Sigmoid colon (tissue), 7 donors: ENCODE data around the gene MND1. TPM values are rescaled to one million over a fixed set of nuclear protein-coding genes. Genes with fewer than 3 reads are reported as not detected.

ENCODE experiments used
- DNase-seq: peaks from one replicate; pipeline ENCODE4 v3.0.0-alpha.2; 2019
- H3K27ac ChIP-seq, 4 donors: fragments of 200-600 bp; sonication (generic); one replicate each; pipeline ENCODE4 v1.5.1; 2016 to 2019; ENCODE audit warnings: mild to moderate bottlenecking in 1 of 4
- H3K27me3 ChIP-seq, 3 donors: fragments of 200-600 bp; sonication (generic); one replicate each; pipeline ENCODE4 v1.5.1; 2019; ENCODE audit warnings: mild to moderate bottlenecking in 1 of 3
- H3K36me3 ChIP-seq, 4 donors: fragments of 200-600 bp; sonication (generic); one replicate each; pipeline ENCODE4 v1.5.1; 2016 to 2019
- H3K4me1 ChIP-seq, 4 donors: fragments of 200-600 bp; sonication (generic); one replicate each; pipeline ENCODE4 v1.5.1; 2017 to 2019
- H3K4me3 ChIP-seq, 4 donors: fragments of 200-600 bp; sonication (generic); one replicate each; pipeline ENCODE4 v1.5.1; 2017 to 2019; ENCODE audit warnings: mild to moderate bottlenecking in 2 of 4, moderate library complexity in 1 of 4
- H3K9me3 ChIP-seq, 4 donors: fragments of 200-600 bp in 3 of 4; sonication (generic) in 3 of 4; one replicate each; pipeline versions ENCODE4 v1.5.1 to v1.6.1; 2013 to 2019
- CTCF ChIP-seq, 4 experiments: fragments of 450-650 bp in 3 of 4; fragments of 200-600 bp in 1 of 4; IDR thresholded peaks; one replicate each; pipeline ENCODE4 v1.5.1; 2016 to 2019; ENCODE audit warnings: antibody characterized with exemption in 4 of 4, mild to moderate bottlenecking in 3 of 4, moderate library complexity in 2 of 4
- EP300 ChIP-seq, 4 donors: sonication (generic); formaldehyde crosslinking; IDR thresholded peaks; one replicate each; pipeline ENCODE4 v1.6.1; 2017; ENCODE audit warnings: antibody characterized with exemption in 4 of 4
- POLR2A ChIP-seq, 2 donors: fragments of 450-650 bp; IDR thresholded peaks; one replicate each; pipeline ENCODE4 v1.6.1; 2016; ENCODE audit warnings: antibody characterized with exemption in 2 of 2, mild to moderate bottlenecking in 2 of 2, moderate library complexity in 2 of 2
- POLR2AphosphoS5 ChIP-seq, 4 donors: sonication (generic); formaldehyde crosslinking; IDR thresholded peaks; one replicate each; pipeline ENCODE4 v1.6.1; 2017; ENCODE audit warnings: antibody characterized with exemption in 4 of 4
- WGBS, 2 donors: extraction: QIAGEN DNeasy Blood & Tissue Kit; methylation state at CpG; one replicate each; pipeline ENCODE4 v1.1.7; 2013; 5-methylcytosine and 5-hydroxymethylcytosine counted together
- intact Hi-C: fragments of 100-400 bp; cut with DNase I; formaldehyde crosslinking; loops from one replicate; pipeline ENCODE4 v1.15.1; 2023
- polyA plus RNA-seq, 3 donors: library from polyadenylated mRNA; stranded (reverse); fragments of 200-250 nt; gene quantifications; one replicate each; pipeline ENCODE4 v1.2.3, GENCODE V29; 2013
- total RNA-seq, 4 donors: library from RNA; depleted of rRNA; stranded (reverse); fragments of >200 nt; gene quantifications; one replicate each; pipeline ENCODE4 v1.1.0, GENCODE V29; 2016
- donor health status: healthy with polysubstance abuse.
- donor health status: Bipolar disorder and iron deficiency.
- donor health status: healthy.

Gene MND1
- total and polyA plus RNA-seq, 7 donors, result 2.4 to 7.1 (median 4.0) TPM; not detected in 3

- Histone ChIP-seq H3K4me3 (no peak overlapping the region), H3K9me3 (no peaks in the 10 kb centered on the region), H3K27ac (no peak overlapping the region), H3K4me1 (no peaks in the 10 kb centered on the region), H3K36me3 (no peaks in the 10 kb centered on the region), H3K27me3 (no peaks in the 10 kb centered on the region)
- 94 to 97% methylated on average over 3 of the region's 3 CpGs for WGBS, 2 donors
- intact Hi-C loops, result no loop called here
- no peak for DNase-seq
- TF ChIP-seq CTCF (IDR thresholded peaks at IDR 0.05) (no peak), EP300 (IDR thresholded peaks at IDR 0.05) (no peak), POLR2A (IDR thresholded peaks at IDR 0.05) (no peak), POLR2AphosphoS5 (IDR thresholded peaks at IDR 0.05) (no peak)
These were observed 54.9 kb downstream of the MND1 start for GRCh38 chr4:153399358-153399757.

- no peaks in the 10 kb centered on the region for H3K27me3 ChIP-seq
- H3K4me3 ChIP-seq, result no peak overlapping the region
- H3K9me3 ChIP-seq, result no peaks in the 10 kb centered on the region
- TF ChIP-seq CTCF (IDR thresholded peaks at IDR 0.05) (no peak), EP300 (IDR thresholded peaks at IDR 0.05) (no peak), POLR2A (IDR thresholded peaks at IDR 0.05) (no peak)
- H3K4me1 ChIP-seq, result no peaks in the 10 kb centered on the region
- WGBS, 2 donors, result 96% methylated on average over 1 of the region's 1 CpG
- no peaks in the 10 kb centered on the region for H3K36me3 ChIP-seq
- DNase-seq, result no peak
- H3K27ac ChIP-seq, result no peak overlapping the region
- intact Hi-C loops, result no loop called here
These were observed 57.0 kb downstream of the MND1 start for GRCh38 chr4:153401501-153401900.

- intact Hi-C loops, result no loop called here
- TF ChIP-seq EP300 (IDR thresholded peaks at IDR 0.05) (no peak), POLR2AphosphoS5 (IDR thresholded peaks at IDR 0.05) (no peak), POLR2A (IDR thresholded peaks at IDR 0.05) (no peak), CTCF (IDR thresholded peaks at IDR 0.05) (no peak)
These were observed 57.9 kb downstream of the MND1 start for GRCh38 chr4:153402366-153402765.

DNA sequence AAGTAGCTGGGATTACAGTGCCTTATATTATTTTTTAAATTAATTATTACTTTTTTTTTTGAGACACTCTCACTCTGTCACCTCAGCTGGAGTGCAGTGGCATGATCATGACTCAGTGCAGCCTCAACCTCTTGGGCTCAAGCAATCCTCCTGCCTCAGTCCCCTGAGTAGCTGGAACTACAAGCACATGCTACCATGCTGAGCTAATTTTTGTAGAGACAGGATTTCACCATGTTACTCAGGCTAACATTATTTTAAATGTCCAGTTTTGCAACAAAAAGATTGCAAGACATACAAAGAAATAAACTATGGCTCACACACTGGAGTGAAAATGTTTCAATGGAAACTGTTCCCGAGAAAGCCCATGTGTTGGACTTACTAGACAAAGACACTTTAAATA, 59.2 kb downstream of the MND1 start:
- Histone ChIP-seq H3K9me3 (no peaks in the 10 kb centered on the region), H3K4me1 (peaks cover 0 to 2% (median 0%) of the 10 kb centered on the region in 4 donors), H3K4me3 (no peak overlapping the region), H3K36me3 (no peaks in the 10 kb centered on the region), H3K27me3 (no peaks in the 10 kb centered on the region), H3K27ac (no peak overlapping the region)
- intact Hi-C loops, result no loop called here
- no peak for DNase-seq
- 98 to 99% methylated on average over 1 of the region's 1 CpG for WGBS, 2 donors
- TF ChIP-seq POLR2A (IDR thresholded peaks at IDR 0.05), result no peak

More at GRCh38 chr4:153402366-153402765, 57.9 kb downstream of the MND1 start:
- no peaks in the 10 kb centered on the region for H3K36me3 ChIP-seq
- no peaks in the 10 kb centered on the region for H3K27me3 ChIP-seq
- WGBS, 2 donors, result 84% methylated on average over 2 of the region's 2 CpGs
- H3K9me3 ChIP-seq, result no peaks in the 10 kb centered on the region
- H3K27ac ChIP-seq, result no peak overlapping the region
- DNase-seq, result no peak
- no peaks in the 10 kb centered on the region for H3K4me1 ChIP-seq
- no peak overlapping the region for H3K4me3 ChIP-seq

GRCh38 chr4:153407906-153408305, 63.4 kb downstream of the MND1 start:
- no peaks in the 10 kb centered on the region for H3K27me3 ChIP-seq
- TF ChIP-seq POLR2AphosphoS5 (IDR thresholded peaks at IDR 0.05) (no peak), POLR2A (IDR thresholded peaks at IDR 0.05) (no peak), CTCF (IDR thresholded peaks at IDR 0.05) (no peak), EP300 (IDR thresholded peaks at IDR 0.05) (no peak)
- intact Hi-C loops, result no loop called here
- H3K4me1 ChIP-seq, result peaks cover 0 to 20% (median 12%) of the 10 kb centered on the region in 4 donors
- H3K36me3 ChIP-seq, result no peaks in the 10 kb centered on the region
- no peak overlapping the region for H3K27ac ChIP-seq
- no peak overlapping the region for H3K4me3 ChIP-seq
- WGBS, 2 donors, result 97 to 98% methylated on average over 3 of the region's 3 CpGs
- H3K9me3 ChIP-seq, result no peaks in the 10 kb centered on the region
- no peak for DNase-seq
